CD14-positive monocyte (primary cell): ENCODE measurements around the gene PTF1A. TPM values are rescaled to one million over a fixed set of nuclear protein-coding genes. Genes with fewer than 3 reads are reported as not detected.

Experiments used
- DNase-seq, 3 donors: peaks; one replicate each; pipeline ENCODE4 v3.0.0-alpha.2; 2011 to 2022
- H2AFZ ChIP-seq: 2 replicates; pipeline ENCODE4 v1.6.0; 2012; ENCODE audit warnings: mild to moderate bottlenecking, low read depth, low read length, inconsistent platforms; ENCODE audit not compliant: insufficient read depth, poor library complexity, severe bottlenecking
- H3K27ac ChIP-seq, 2 donors: 1 replicate in 1 of 2; 2 replicates in 1 of 2; pipeline ENCODE4 v1.5.1; 2012 to 2013; ENCODE audit warnings: low read length in 2 of 2, control low read depth in 1 of 2, inconsistent platforms in 1 of 2, low read depth in 1 of 2, mild to moderate bottlenecking in 1 of 2
- H3K27me3 ChIP-seq, 2 donors: one replicate each; pipeline versions ENCODE4 v1.6.0 to v1.6.1; 2011 to 2013; ENCODE audit warnings: low read length in 2 of 2; ENCODE audit not compliant: control insufficient read depth in 2 of 2, insufficient read depth in 2 of 2
- H3K36me3 ChIP-seq, 2 donors: replicated peaks in 1 of 2; 1 replicate in 1 of 2; 2 replicates in 1 of 2; pipeline versions ENCODE4 v1.5.1 to v1.6.1; 2012 to 2013; ENCODE audit warnings: low read length in 2 of 2, control low read depth in 1 of 2, inconsistent platforms in 1 of 2, mild to moderate bottlenecking in 1 of 2; ENCODE audit not compliant: insufficient read depth in 2 of 2, control insufficient read depth in 1 of 2
- H3K4me1 ChIP-seq, 2 donors: 1 replicate in 1 of 2; 2 replicates in 1 of 2; pipeline versions ENCODE4 v1.5.1 to v1.6.1; 2012 to 2013; ENCODE audit warnings: low read length in 2 of 2, control low read depth in 1 of 2, inconsistent platforms in 1 of 2, mild to moderate bottlenecking in 1 of 2, moderate library complexity in 1 of 2; ENCODE audit not compliant: insufficient read depth in 2 of 2, control insufficient read depth in 1 of 2
- H3K4me2 ChIP-seq: replicated peaks from 2 replicates; pipeline ENCODE3; 2012; ENCODE audit warnings: low read length, moderate library complexity, mild to moderate bottlenecking; ENCODE audit not compliant: poor library complexity, severe bottlenecking; ENCODE audit errors: extremely low read depth
- H3K4me3 ChIP-seq, 3 experiments: fragments of 200-600 bp in 1 of 3; sonication (generic) in 1 of 3; replicated peaks in 1 of 3; 1 replicate in 2 of 3; 2 replicates in 1 of 3; pipeline ENCODE4 v1.5.1; 2011 to 2013; ENCODE audit warnings: low read length in 3 of 3, mild to moderate bottlenecking in 3 of 3, control low read depth in 2 of 3, low read depth in 2 of 3, inconsistent platforms in 1 of 3, moderate library complexity in 1 of 3
- H3K79me2 ChIP-seq: 2 replicates; pipeline ENCODE4 v1.6.0; 2012; ENCODE audit warnings: mild to moderate bottlenecking, control low read depth, inconsistent platforms, low read length, moderate library complexity; ENCODE audit not compliant: insufficient read depth
- H3K9ac ChIP-seq: 2 replicates; pipeline ENCODE4 v1.6.0; 2017; ENCODE audit warnings: low read length, mild to moderate bottlenecking; ENCODE audit not compliant: insufficient read depth, poor library complexity, severe bottlenecking
- H3K9me3 ChIP-seq, 2 donors: replicated peaks in 1 of 2; 1 replicate in 1 of 2; 2 replicates in 1 of 2; pipeline versions ENCODE4 v1.5.1 to v1.6.1; 2012 to 2013; ENCODE audit warnings: low read length in 2 of 2, control low read depth in 1 of 2; ENCODE audit not compliant: control insufficient read depth in 1 of 2, insufficient read depth in 1 of 2
- H4K20me1 ChIP-seq: 2 replicates; pipeline ENCODE4 v1.6.0; 2012; ENCODE audit warnings: mild to moderate bottlenecking, low read length, control low read depth, moderate library complexity; ENCODE audit not compliant: insufficient read depth
- H3K27ac Mint-ChIP-seq, 7 donors: one replicate each; pipeline ENCODE4 v1.8.0; 2020; ENCODE audit warnings: mild to moderate bottlenecking in 7 of 7, mixed read lengths in 7 of 7, moderate library complexity in 6 of 7, inconsistent platforms in 2 of 7
- H3K27me3 Mint-ChIP-seq, 3 donors: one replicate each; pipeline ENCODE4 v1.8.0; 2021 to 2022; ENCODE audit warnings: low read depth in 3 of 3, mild to moderate bottlenecking in 3 of 3, mixed read lengths in 3 of 3, moderate library complexity in 3 of 3, inconsistent platforms in 1 of 3
- H3K36me3 Mint-ChIP-seq, 2 donors: one replicate each; pipeline ENCODE4 v1.8.0; 2020; ENCODE audit warnings: mixed read lengths in 2 of 2, inconsistent platforms in 1 of 2, mild to moderate bottlenecking in 1 of 2
- H3K4me1 Mint-ChIP-seq: one replicate; pipeline ENCODE4 v1.8.0; 2020; ENCODE audit warnings: mild to moderate bottlenecking, mixed read lengths
- H3K4me3 Mint-ChIP-seq, 2 donors: one replicate each; pipeline ENCODE4 v1.8.0; 2020; ENCODE audit warnings: mild to moderate bottlenecking in 2 of 2, mixed read lengths in 2 of 2, moderate library complexity in 1 of 2
- H3K9me3 Mint-ChIP-seq, 7 donors: one replicate each; pipeline ENCODE4 v1.8.0; 2020 to 2022; ENCODE audit warnings: mixed read lengths in 7 of 7, mild to moderate bottlenecking in 6 of 7, moderate library complexity in 6 of 7, inconsistent platforms in 2 of 7
- CTCF ChIP-seq: fragments of 200-600 bp; IDR thresholded peaks from one replicate; pipeline ENCODE4 v1.8.0; 2022; ENCODE audit warnings: antibody characterized with exemption, mild to moderate bottlenecking
- WGBS: methylation state at CpG from one replicate; pipeline ENCODE4 v1.1.5; 2013; ENCODE audit warnings: missing lambda C conversion rate; ENCODE audit not compliant: insufficient coverage; 5-methylcytosine and 5-hydroxymethylcytosine counted together
- intact Hi-C, 2 donors: fragments of 100-400 bp; cut with micrococcal nuclease; formaldehyde crosslinking; loops; one replicate each; pipeline versions ENCODE4 v1.15.0 to v1.15.1; 2023
- polyA plus RNA-seq, 3 donors: library from polyadenylated mRNA; depleted of rRNA in 1 of 3; unstranded in 2 of 3; stranded (reverse) in 1 of 3; fragments of 300-500 nt in 2 of 3; fragments of >200 nt in 1 of 3; fragmentation: Illumina TruSeq in 2 of 3; gene quantifications; 1 replicate in 2 of 3; 2 replicates in 1 of 3; pipeline ENCODE4 v1.2.3, GENCODE V29; 2012 to 2021

PTF1A gene
- polyA plus RNA-seq, 3 donors = not detected

DNA sequence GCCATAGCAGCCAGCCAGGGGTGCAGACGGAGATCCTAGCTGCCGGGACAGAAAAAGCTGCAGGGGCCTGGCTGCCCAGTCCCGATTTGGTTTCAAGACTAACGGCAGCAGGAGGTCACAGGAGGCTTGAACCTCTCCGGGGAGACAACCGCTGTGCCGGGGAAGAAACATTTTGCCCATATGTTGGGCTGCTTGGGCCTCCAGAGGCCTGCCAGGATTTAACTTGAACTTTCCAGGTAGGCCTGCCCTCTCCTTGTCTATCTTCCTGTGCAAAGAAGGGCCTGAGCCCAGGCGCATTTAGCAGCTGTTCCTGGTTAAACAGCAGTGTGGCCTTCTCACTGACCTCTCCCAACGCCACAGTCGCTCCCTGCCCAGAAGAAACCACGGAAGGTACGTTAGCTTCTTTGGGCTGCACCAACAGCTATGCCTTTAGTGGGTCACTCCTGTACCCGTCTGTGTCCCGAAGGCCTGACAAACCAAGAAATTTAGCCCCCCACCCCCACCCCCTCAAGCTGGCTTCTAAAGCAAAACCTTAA, 17.1 kb upstream of the PTF1A start:
- H3K36me3 ChIP-seq = no peaks in the 10 kb centered on the region
- H2AFZ ChIP-seq = no peak overlapping the region
- H4K20me1 ChIP-seq = no peaks in the 10 kb centered on the region
- peaks cover 0 to 4% of the 10 kb centered on the region in 2 donors for H3K9me3 ChIP-seq
- TF ChIP-seq CTCF = no peak
- WGBS = 12% methylated on average over 8 of the region's 14 CpGs
- H3K4me3 ChIP-seq = no peak overlapping the region
- no peak overlapping the region for H3K27ac ChIP-seq
- H3K4me2 ChIP-seq = no peak overlapping the region
- Mint-ChIP-seq H3K27ac (no peak overlapping the region), H3K36me3 (no peaks in the 10 kb centered on the region), H3K4me1 (no peaks in the 10 kb centered on the region), H3K27me3 (peaks cover 60 to 78% (median 61%) of the 10 kb centered on the region in 3 donors), H3K4me3 (peak overlapping the region in 1 of 2 donors; percentile 46), H3K9me3 (peaks cover 0 to 6% (median 0%) of the 10 kb centered on the region in 7 donors)
- intact Hi-C loops = no loop called here
- no peak for DNase-seq
- H3K79me2 ChIP-seq = no peaks in the 10 kb centered on the region
- H3K9ac ChIP-seq = no peak overlapping the region
- H3K27me3 ChIP-seq = peaks cover 41 to 74% of the 10 kb centered on the region in 2 donors
- H3K4me1 ChIP-seq = no peaks in the 10 kb centered on the region

- no peak overlapping the region for H3K9ac ChIP-seq
- H3K27me3 ChIP-seq = peaks cover 34 to 38% of the 10 kb centered on the region in 2 donors
- H3K36me3 ChIP-seq = no peaks in the 10 kb centered on the region
- H3K4me3 ChIP-seq = no peak overlapping the region
- DNase-seq = no peak
- Mint-ChIP-seq H3K4me1 (no peaks in the 10 kb centered on the region), H3K27me3 (peaks cover 43 to 53% (median 52%) of the 10 kb centered on the region in 3 donors), H3K27ac (no peak overlapping the region), H3K36me3 (no peaks in the 10 kb centered on the region), H3K9me3 (peaks cover 0 to 3% (median 0%) of the 10 kb centered on the region in 7 donors), H3K4me3 (peak overlapping the region in 1 of 2 donors; percentile 52)
- no peaks in the 10 kb centered on the region for H4K20me1 ChIP-seq
- TF ChIP-seq CTCF = no peak
- intact Hi-C loops = no loop called here
- H3K79me2 ChIP-seq = no peaks in the 10 kb centered on the region
- H3K4me2 ChIP-seq = no peak overlapping the region
- H3K9me3 ChIP-seq = peaks cover 0 to 6% of the 10 kb centered on the region in 2 donors
- H2AFZ ChIP-seq = no peak overlapping the region
- no peak overlapping the region for H3K27ac ChIP-seq
- WGBS = 59% methylated on average over 5 of the region's 7 CpGs
- no peaks in the 10 kb centered on the region for H3K4me1 ChIP-seq
These were observed 5.9 kb upstream of the PTF1A start for GRCh38 chr10:23186178-23186577.
